Endothelial cell of umbilical vein (primary cell): ENCODE results near the gene ARHGEF19. TPM values are rescaled to one million over a fixed set of nuclear protein-coding genes. Genes with fewer than 3 reads are reported as not detected.

ENCODE experiments used
- BruUV-seq: library from RNA; stranded (reverse); fragments of 400-500 nt; replicated peaks from 2 replicates; lab custom pipeline; 2021; lab: Mats Ljungman, UMichigan
- CTCF ChIA-PET: fragments of 300-600, 350-600 bp; sonication (Branson Sonifier 250); formaldehyde crosslinking; loops from one replicate; lab custom pipeline; 2021; ENCODE audit warnings: antibody characterized with exemption, inconsistent platforms; lab: Charles Lee
- POLR2A ChIA-PET: fragments of 300-600, 350-600 bp; sonication (Branson Sonifier 250); formaldehyde crosslinking; loops from one replicate; lab custom pipeline; 2021; ENCODE audit warnings: antibody characterized with exemption, inconsistent platforms; lab: Charles Lee
- DNase-seq: peaks from one replicate; pipeline ENCODE4 v3.0.0-alpha.2; 2011; ENCODE audit warnings: low read depth, low spot score
- FAIRE-seq: peaks from 2 replicates; lab custom pipeline; 2011; peaks lifted over from hg19 to GRCh38; lab: Jason Lieb, UNC
- H2AFZ ChIP-seq: 2 replicates; pipeline ENCODE4 v1.6.0; 2012; ENCODE audit warnings: low read depth, low read length, control low read depth, inconsistent platforms
- H3K27ac ChIP-seq: 2 replicates; pipeline ENCODE4 v1.5.1; 2011; ENCODE audit warnings: low read depth, mild to moderate bottlenecking, control low read depth, low read length, moderate library complexity; ENCODE audit not compliant: insufficient read depth
- H3K27me3 ChIP-seq, 2 experiments: 2 replicates each; pipeline versions ENCODE4 v1.6.0 to v1.6.1; 2011; ENCODE audit warnings: low read length in 2 of 2, mixed read lengths in 1 of 2; ENCODE audit not compliant: control insufficient read depth in 2 of 2, insufficient read depth in 2 of 2
- H3K36me3 ChIP-seq, 2 experiments: 2 replicates in 1 of 2; 3 replicates in 1 of 2; pipeline ENCODE4 v1.5.1; 2011; ENCODE audit warnings: low read length in 2 of 2, mild to moderate bottlenecking in 1 of 2, moderate library complexity in 1 of 2; ENCODE audit not compliant: control insufficient read depth in 2 of 2, insufficient read depth in 2 of 2; ENCODE audit errors: extremely low read depth in 1 of 2
- H3K4me1 ChIP-seq: 3 replicates; pipeline ENCODE4 v1.5.1; 2011; ENCODE audit warnings: mild to moderate bottlenecking, low read length; ENCODE audit not compliant: control insufficient read depth, insufficient read depth; ENCODE audit errors: extremely low read depth
- H3K4me2 ChIP-seq: 2 replicates; pipeline ENCODE4 v1.6.1; 2011; ENCODE audit warnings: low read length, control low read depth, mixed read lengths; ENCODE audit not compliant: insufficient read depth
- H3K4me3 ChIP-seq, 3 experiments: fragments of 200-600 bp in 1 of 3; sonication (generic), shearing (Covaris generic) in 1 of 3; replicated peaks in 1 of 3; 2 replicates each; pipeline ENCODE4 v1.5.1; 2011 to 2016; ENCODE audit warnings: control low read depth in 3 of 3, low read length in 3 of 3, mild to moderate bottlenecking in 2 of 3, inconsistent platforms in 1 of 3, low read depth in 1 of 3, moderate library complexity in 1 of 3; ENCODE audit not compliant: insufficient read depth in 1 of 3
- H3K79me2 ChIP-seq: 2 replicates; pipeline ENCODE4 v1.6.0; 2012; ENCODE audit warnings: low read length, inconsistent platforms; ENCODE audit not compliant: control insufficient read depth, insufficient read depth
- H3K9ac ChIP-seq: replicated peaks from 2 replicates; pipeline ENCODE3; 2011; ENCODE audit warnings: low read length, control low read depth; ENCODE audit not compliant: insufficient read depth; ENCODE audit errors: extremely low read depth
- H3K9me1 ChIP-seq: replicated peaks from 3 replicates; pipeline ENCODE4 v1.6.0; 2011; ENCODE audit warnings: mild to moderate bottlenecking, low read length; ENCODE audit not compliant: control insufficient read depth, insufficient read depth; ENCODE audit errors: extremely low read depth
- H3K9me3 ChIP-seq: replicated peaks from 2 replicates; pipeline ENCODE4 v1.5.1; 2012; ENCODE audit warnings: low read length, inconsistent platforms; ENCODE audit not compliant: control insufficient read depth, insufficient read depth
- H4K20me1 ChIP-seq: replicated peaks from 2 replicates; pipeline ENCODE3; 2011; ENCODE audit warnings: mild to moderate bottlenecking, low read length; ENCODE audit not compliant: control insufficient read depth, insufficient read depth; ENCODE audit errors: extremely low read depth
- EZH2 ChIP-seq: IDR thresholded peaks from 2 replicates; pipeline ENCODE4 v1.6.1; 2012; ENCODE audit warnings: borderline replicate concordance, low read depth, mild to moderate bottlenecking, moderate library complexity, low read length, inconsistent platforms; ENCODE audit not compliant: severe bottlenecking
- FOS ChIP-seq: IDR thresholded peaks from 2 replicates; pipeline ENCODE4 v1.6.1; 2011; ENCODE audit warnings: mild to moderate bottlenecking, low read length, moderate library complexity, borderline replicate concordance; ENCODE audit not compliant: insufficient read depth
- GATA2 ChIP-seq: IDR thresholded peaks from 2 replicates; pipeline ENCODE4 v1.7.0; 2011; ENCODE audit warnings: low read depth, mild to moderate bottlenecking, moderate library complexity, mixed read lengths, low read length; ENCODE audit not compliant: insufficient read length, insufficient read depth
- MYC ChIP-seq: IDR thresholded peaks from one replicate; pipeline ENCODE4 v1.6.1; 2011; ENCODE audit warnings: mild to moderate bottlenecking, low read depth, low read length
- POLR2A ChIP-seq: IDR thresholded peaks from 2 replicates; pipeline ENCODE4 v1.6.1; 2012; ENCODE audit warnings: low read depth, mild to moderate bottlenecking, control low read depth, low read length
- POLR2AphosphoS5 ChIP-seq: IDR thresholded peaks from 2 replicates; pipeline ENCODE4 v1.6.1; 2012; ENCODE audit warnings: low read depth, mild to moderate bottlenecking, control low read depth, low read length, moderate library complexity; ENCODE audit not compliant: insufficient read depth
- dilution Hi-C: fragments of 300-500 bp; cut with MboI; formaldehyde crosslinking; loops from one replicate; pipeline ENCODE4 v1.15.0; 2019; ENCODE audit warnings: low sequenced_read_pairs; ENCODE audit not compliant: extremely low pct_ligation_motif_present
- intact Hi-C: fragments of 100-400 bp; cut with micrococcal nuclease; formaldehyde crosslinking; loops from one replicate; pipeline ENCODE4 v1.10.0; 2022
- polyA plus RNA-seq, 4 experiments: library from polyadenylated mRNA; depleted of rRNA in 3 of 4; stranded (reverse) in 3 of 4; unstranded in 1 of 4; fragments of >200 nt; gene quantifications; 2 replicates each; pipeline versions ENCODE4 v1.2.1 to v1.2.3, GENCODE V29; 2011 to 2012; ENCODE audit warnings: missing spikeins in 1 of 4
- total RNA-seq: library from RNA; stranded (reverse); gene quantifications from 2 replicates; pipeline ENCODE4 v1.2.3, GENCODE V29; 2021

The ARHGEF19 gene
- total and polyA plus RNA-seq, 2 donors (not counting 3 experiments of a cell fraction or from before 2014, with no cell fraction given), result 6.2 to 8.0 TPM

DNA sequence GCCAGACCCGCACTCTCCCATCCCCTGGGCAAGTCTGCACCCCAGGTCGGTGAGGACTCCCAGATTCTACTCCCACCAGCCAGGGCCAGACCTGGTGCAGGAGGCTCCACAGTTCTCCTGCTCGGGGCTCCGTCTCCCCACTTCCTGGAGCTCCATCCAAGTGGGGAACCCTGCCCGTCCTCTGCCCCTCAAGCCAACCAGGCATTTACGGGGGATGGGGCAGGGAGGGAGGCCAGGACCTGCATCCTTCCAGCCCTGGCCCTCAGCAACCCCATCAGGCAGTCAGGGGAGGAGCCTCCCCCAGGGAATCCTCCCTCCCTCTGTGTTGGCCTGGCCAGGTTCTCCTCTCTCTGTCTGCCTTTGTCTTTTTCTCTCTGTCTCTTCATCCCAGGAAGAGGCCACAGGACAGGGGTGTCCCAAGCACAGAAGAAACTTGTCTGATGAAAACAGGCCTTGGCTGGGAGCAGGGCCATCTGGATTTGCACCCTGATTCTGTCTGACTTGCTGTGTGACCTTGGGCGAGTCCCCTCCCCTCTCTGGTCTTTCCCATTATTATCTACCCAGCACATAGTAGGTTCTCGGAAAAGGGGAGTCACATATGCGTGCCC is 38.1 kb downstream of the ARHGEF19 start:
- H3K79me2 ChIP-seq, result no peaks in the 10 kb centered on the region
- no peak overlapping the region for H3K9ac ChIP-seq
- no peak overlapping the region for H2AFZ ChIP-seq
- H3K4me1 ChIP-seq, result peaks cover 38% of the 10 kb centered on the region
- no peak overlapping the region for H3K4me3 ChIP-seq
- H3K36me3 ChIP-seq, result no peaks in the 10 kb centered on the region
- FAIRE-seq (peak; percentile 54), DNase-seq (no peak)
- intact Hi-C loops, result no loop called here
- no peaks in the 10 kb centered on the region for H4K20me1 ChIP-seq
- dilution Hi-C loops, result no loop called here
- ChIA-PET CTCF (interaction anchor here (1.0 to 1.4 kb wide), 4 partner anchors 10 to 189 kb away, joined by 3 to 7 read pairs (median 3); partner anchors contain the start of gene EPHA2), POLR2A (interaction anchor here (2.3 kb wide), 1 partner anchor 18 kb away, joined by 13 read pairs; the partner anchor contains the start of gene EPHA2)
- peak overlapping the region; percentile 79 for H3K27ac ChIP-seq
- H3K27me3 ChIP-seq, result no peaks in the 10 kb centered on the region
- no peaks in the 10 kb centered on the region for H3K9me1 ChIP-seq
- H3K4me2 ChIP-seq, result no peak overlapping the region
- no peak for TF ChIP-seq POLR2AphosphoS5
- TF ChIP-seq MYC, result no peak
- no peak for TF ChIP-seq FOS
- no peak for TF ChIP-seq EZH2
- TF ChIP-seq GATA2, result no peak
- TF ChIP-seq POLR2A, result no peak
- BruUV-seq, result no TSS peak
- no peaks in the 10 kb centered on the region for H3K9me3 ChIP-seq
